Measurements from ENCODE around the gene CLSTN1.

The CLSTN1 gene

DNA sequence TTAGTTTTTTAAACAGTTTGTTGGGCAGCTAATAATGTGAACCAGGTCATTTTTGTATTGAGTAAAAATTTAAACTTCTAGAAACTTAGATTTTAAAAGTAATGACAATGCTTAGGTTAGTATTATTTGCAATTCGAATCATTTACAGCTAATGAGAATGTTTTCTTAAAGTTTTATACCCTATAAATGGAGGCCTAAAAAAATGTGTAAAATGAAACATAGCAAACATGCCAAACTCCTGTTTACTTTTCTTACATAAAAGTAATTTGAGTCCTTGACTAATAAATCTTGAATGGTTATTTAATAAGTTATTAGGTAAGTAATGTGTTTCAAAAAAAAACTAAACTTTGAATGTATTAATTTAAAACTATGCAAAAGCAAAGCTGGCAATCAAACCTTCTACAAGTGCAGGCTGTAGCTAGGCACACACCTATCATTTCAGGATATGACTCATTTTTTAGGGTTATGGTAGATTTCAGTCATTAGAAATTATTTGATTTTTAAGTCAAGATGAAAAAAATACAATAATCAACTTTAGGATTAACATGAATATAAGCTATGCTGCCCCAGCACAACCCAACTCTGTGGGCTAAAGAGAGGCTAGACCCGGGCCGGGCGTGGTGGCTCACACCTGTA, 41.5 kb downstream of the CLSTN1 start:
- DNase-seq, result no peak
- H3K27me3 ChIP-seq (replicated peaks in 2 of 5; ENCODE audit: control insufficient read depth in 4 of 5, insufficient read depth in 5 of 5, low read length in 4 of 5), result no peaks in the 10 kb centered on the region
- peaks cover 0 to 4% (median 0%) of the 10 kb centered on the region in 4 experiments for H3K36me3 ChIP-seq (ENCODE audit: control insufficient read depth in 4 of 4, insufficient read depth in 4 of 4, low read length in 3 of 4)
- POLR2A ChIA-PET, result interaction anchor here (0.7 kb wide), 1 partner anchor 9 kb away, joined by 3 read pairs; no protein-coding TSS in a partner anchor
- CTCF ChIA-PET, result interaction anchor here (1.0 to 10.5 kb wide), 7 partner anchors 12 to 100 kb away, joined by 3 to 321 read pairs (median 3); no protein-coding TSS in a partner anchor
- no peak overlapping the region for H3K27ac ChIP-seq (ENCODE audit: insufficient read depth in 1 of 2, low read depth in 1 of 2, low read length in 2 of 2, poor library complexity in 1 of 2, severe bottlenecking in 2 of 2)
- 100% methylated on average over 3 of the region's 4 CpGs for WGBS (ENCODE audit: insufficient coverage)
- H3K4me1 ChIP-seq (ENCODE audit: control extremely low read depth in 1 of 4, control insufficient read depth in 4 of 4, insufficient read depth in 4 of 4, low read length in 3 of 4), result peaks cover 0 to 3% (median 0%) of the 10 kb centered on the region in 4 experiments
- H3K9me3 ChIP-seq (ENCODE audit: control extremely low read depth in 1 of 5, control insufficient read depth in 4 of 5, insufficient read depth in 2 of 5, low read depth in 1 of 5, low read length in 4 of 5), result no peaks in the 10 kb centered on the region
- H3K4me3 ChIP-seq (ENCODE audit: control insufficient read depth in 1 of 7, extremely low read depth in 1 of 7, insufficient read depth in 4 of 7, low read depth in 2 of 7, low read length in 6 of 7), result no peak overlapping the region

DNA sequence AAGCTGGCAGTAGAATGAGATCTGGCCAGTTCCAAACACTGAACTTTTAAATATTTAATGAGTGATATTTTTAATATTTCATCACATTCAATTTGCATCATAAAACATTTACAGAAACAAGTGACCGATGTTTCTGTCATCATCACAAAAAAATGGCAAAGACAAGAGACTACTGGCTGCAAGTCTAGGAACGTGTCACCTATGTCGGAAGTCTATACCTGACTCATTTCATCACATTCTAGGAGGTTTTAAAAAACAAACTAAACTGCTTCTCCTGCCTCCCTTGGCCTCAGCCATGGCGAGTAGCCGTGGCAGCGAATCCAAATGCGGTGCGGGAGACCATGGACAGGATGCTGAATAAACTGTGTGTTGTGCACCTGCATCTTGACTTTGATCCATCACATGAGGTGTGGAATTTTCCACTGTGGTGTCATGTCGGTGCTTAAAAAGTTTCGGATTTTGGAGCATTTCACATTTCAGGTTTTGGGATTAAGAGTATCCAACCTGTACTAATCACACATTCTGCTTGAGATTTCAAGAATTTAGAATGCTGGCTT, 43.1 kb downstream of the CLSTN1 start:
- Histone ChIP-seq H3K27ac (ENCODE audit: insufficient read depth in 1 of 2, low read depth in 1 of 2, low read length in 2 of 2, poor library complexity in 1 of 2, severe bottlenecking in 2 of 2) (no peak overlapping the region), H3K36me3 (ENCODE audit: control insufficient read depth in 4 of 4, insufficient read depth in 4 of 4, low read length in 3 of 4) (peaks cover 0 to 4% (median 0%) of the 10 kb centered on the region in 4 experiments), H3K4me3 (ENCODE audit: control insufficient read depth in 1 of 7, extremely low read depth in 1 of 7, insufficient read depth in 4 of 7, low read depth in 2 of 7, low read length in 6 of 7) (no peak overlapping the region), H3K27me3 (replicated peaks in 2 of 5; ENCODE audit: control insufficient read depth in 4 of 5, insufficient read depth in 5 of 5, low read length in 4 of 5) (no peaks in the 10 kb centered on the region), H3K9me3 (ENCODE audit: control extremely low read depth in 1 of 5, control insufficient read depth in 4 of 5, insufficient read depth in 2 of 5, low read depth in 1 of 5, low read length in 4 of 5) (no peaks in the 10 kb centered on the region), H3K4me1 (ENCODE audit: control extremely low read depth in 1 of 4, control insufficient read depth in 4 of 4, insufficient read depth in 4 of 4, low read length in 3 of 4) (no peaks in the 10 kb centered on the region)
- DNase-seq, result no peak
- CTCF ChIA-PET, result interaction anchor here (1.2 to 10.5 kb wide), 2 partner anchors 87 to 134 kb away, joined by 5 to 321 read pairs; no protein-coding TSS in a partner anchor
- POLR2A ChIA-PET, result no interaction called here
- 100% methylated on average over 7 of the region's 10 CpGs for WGBS (ENCODE audit: insufficient coverage)

DNA sequence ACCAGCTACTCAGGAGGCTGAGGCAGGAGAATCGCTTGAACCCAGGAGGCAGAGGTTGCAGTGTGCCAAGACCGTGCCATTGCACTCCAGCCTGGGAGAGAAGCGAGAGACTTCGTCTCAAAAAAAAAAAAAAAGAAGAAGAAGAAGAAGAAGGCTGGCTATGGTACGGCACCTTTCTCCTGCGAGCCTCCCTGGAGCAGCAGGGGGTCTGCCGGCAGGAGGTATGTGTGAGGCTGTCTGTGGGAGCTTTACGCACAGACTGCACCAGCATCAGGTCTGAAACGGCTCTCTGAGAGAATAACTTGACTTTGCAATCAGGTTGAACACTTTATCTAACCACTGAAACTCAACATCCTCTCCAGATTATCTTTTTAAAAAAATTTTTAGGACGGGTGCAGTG, 44.9 kb downstream of the CLSTN1 start:
- no peak overlapping the region for H3K27ac ChIP-seq (ENCODE audit: insufficient read depth in 1 of 2, low read depth in 1 of 2, low read length in 2 of 2, poor library complexity in 1 of 2, severe bottlenecking in 2 of 2)
- POLR2A ChIA-PET, result no interaction called here
- CTCF ChIA-PET, result interaction anchor here (0.6 to 10.5 kb wide), 3 partner anchors 9 to 146 kb away, joined by 3 to 321 read pairs (median 4); no protein-coding TSS in a partner anchor
- no peak for DNase-seq
- H3K4me3 ChIP-seq (ENCODE audit: control insufficient read depth in 1 of 7, extremely low read depth in 1 of 7, insufficient read depth in 4 of 7, low read depth in 2 of 7, low read length in 6 of 7), result no peak overlapping the region
- peaks cover 0 to 4% (median 0%) of the 10 kb centered on the region in 4 experiments for H3K36me3 ChIP-seq (ENCODE audit: control insufficient read depth in 4 of 4, insufficient read depth in 4 of 4, low read length in 3 of 4)
- H3K4me1 ChIP-seq (ENCODE audit: control extremely low read depth in 1 of 4, control insufficient read depth in 4 of 4, insufficient read depth in 4 of 4, low read length in 3 of 4), result no peaks in the 10 kb centered on the region
- H3K9me3 ChIP-seq (ENCODE audit: control extremely low read depth in 1 of 5, control insufficient read depth in 4 of 5, insufficient read depth in 2 of 5, low read depth in 1 of 5, low read length in 4 of 5), result no peaks in the 10 kb centered on the region
- WGBS (ENCODE audit: insufficient coverage), result 95% methylated on average over 9 of the region's 10 CpGs
- no peaks in the 10 kb centered on the region for H3K27me3 ChIP-seq (replicated peaks in 2 of 5; ENCODE audit: control insufficient read depth in 4 of 5, insufficient read depth in 5 of 5, low read length in 4 of 5)

- no peak for DNase-seq
- ChIA-PET POLR2A (interaction anchor here (0.7 kb wide), 1 partner anchor 164 kb away, joined by 3 read pairs; no protein-coding TSS in a partner anchor), CTCF (interaction anchor here (0.7 to 1.3 kb wide), 3 partner anchors 10 to 250 kb away, joined by 3 read pairs; no protein-coding TSS in a partner anchor)
Observed at GRCh38 chr1:9776685-9777084, 47.1 kb downstream of the CLSTN1 start.

GRCh38 chr1:9774712-9775679, 48.8 kb downstream of the CLSTN1 start:
- Histone ChIP-seq H3K9me3 (ENCODE audit: control extremely low read depth in 1 of 5, control insufficient read depth in 4 of 5, insufficient read depth in 2 of 5, low read depth in 1 of 5, low read length in 4 of 5) (no peaks in the 10 kb centered on the region), H3K27ac (ENCODE audit: insufficient read depth in 1 of 2, low read depth in 1 of 2, low read length in 2 of 2, poor library complexity in 1 of 2, severe bottlenecking in 2 of 2) (no peak overlapping the region), H3K4me1 (ENCODE audit: control extremely low read depth in 1 of 4, control insufficient read depth in 4 of 4, insufficient read depth in 4 of 4, low read length in 3 of 4) (no peaks in the 10 kb centered on the region), H3K36me3 (ENCODE audit: control insufficient read depth in 4 of 4, insufficient read depth in 4 of 4, low read length in 3 of 4) (peaks cover 5 to 17% (median 13%) of the 10 kb centered on the region in 4 experiments), H3K4me3 (ENCODE audit: control insufficient read depth in 1 of 7, extremely low read depth in 1 of 7, insufficient read depth in 4 of 7, low read depth in 2 of 7, low read length in 6 of 7) (no peak overlapping the region), H3K27me3 (replicated peaks in 2 of 5; ENCODE audit: control insufficient read depth in 4 of 5, insufficient read depth in 5 of 5, low read length in 4 of 5) (no peaks in the 10 kb centered on the region)
- ChIA-PET CTCF (interaction anchor here (1.2 kb wide), 1 partner anchor 94 kb away, joined by 3 read pairs; no protein-coding TSS in a partner anchor), POLR2A (no interaction called here)
- 97% methylated on average over 17 of the region's 20 CpGs for WGBS (ENCODE audit: insufficient coverage)
- DNase-seq, result no peak

More at GRCh38 chr1:9776685-9777084, 47.1 kb downstream of the CLSTN1 start:
- no peak overlapping the region for H3K27ac ChIP-seq (ENCODE audit: insufficient read depth in 1 of 2, low read depth in 1 of 2, low read length in 2 of 2, poor library complexity in 1 of 2, severe bottlenecking in 2 of 2)
- WGBS (ENCODE audit: insufficient coverage), result 92% methylated on average over 2 of the region's 2 CpGs
- no peak overlapping the region for H3K4me3 ChIP-seq (ENCODE audit: control insufficient read depth in 1 of 7, extremely low read depth in 1 of 7, insufficient read depth in 4 of 7, low read depth in 2 of 7, low read length in 6 of 7)
- H3K9me3 ChIP-seq (ENCODE audit: control extremely low read depth in 1 of 5, control insufficient read depth in 4 of 5, insufficient read depth in 2 of 5, low read depth in 1 of 5, low read length in 4 of 5), result no peaks in the 10 kb centered on the region
- no peaks in the 10 kb centered on the region for H3K4me1 ChIP-seq (ENCODE audit: control extremely low read depth in 1 of 4, control insufficient read depth in 4 of 4, insufficient read depth in 4 of 4, low read length in 3 of 4)
- H3K36me3 ChIP-seq (ENCODE audit: control insufficient read depth in 4 of 4, insufficient read depth in 4 of 4, low read length in 3 of 4), result peaks cover 4 to 15% (median 13%) of the 10 kb centered on the region in 4 experiments
- no peaks in the 10 kb centered on the region for H3K27me3 ChIP-seq (replicated peaks in 2 of 5; ENCODE audit: control insufficient read depth in 4 of 5, insufficient read depth in 5 of 5, low read length in 4 of 5)

- H3K27me3 ChIP-seq (replicated peaks in 2 of 5; ENCODE audit: control insufficient read depth in 4 of 5, insufficient read depth in 5 of 5, low read length in 4 of 5), result no peaks in the 10 kb centered on the region
- 84% methylated on average over 6 of the region's 10 CpGs for WGBS (ENCODE audit: insufficient coverage)
- peak in 1 of 3 donors; percentile 37 for DNase-seq
- no peak overlapping the region for H3K27ac ChIP-seq (ENCODE audit: insufficient read depth in 1 of 2, low read depth in 1 of 2, low read length in 2 of 2, poor library complexity in 1 of 2, severe bottlenecking in 2 of 2)
- H3K9me3 ChIP-seq (ENCODE audit: control extremely low read depth in 1 of 5, control insufficient read depth in 4 of 5, insufficient read depth in 2 of 5, low read depth in 1 of 5, low read length in 4 of 5), result no peaks in the 10 kb centered on the region
- CTCF ChIA-PET, result interaction anchor here (1.0 kb wide), 2 partner anchors 9 to 12 kb away, joined by 3 read pairs; no protein-coding TSS in a partner anchor
- no peaks in the 10 kb centered on the region for H3K4me1 ChIP-seq (ENCODE audit: control extremely low read depth in 1 of 4, control insufficient read depth in 4 of 4, insufficient read depth in 4 of 4, low read length in 3 of 4)
- peaks cover 5 to 17% (median 11%) of the 10 kb centered on the region in 4 experiments for H3K36me3 ChIP-seq (ENCODE audit: control insufficient read depth in 4 of 4, insufficient read depth in 4 of 4, low read length in 3 of 4)
- no peak overlapping the region for H3K4me3 ChIP-seq (ENCODE audit: control insufficient read depth in 1 of 7, extremely low read depth in 1 of 7, insufficient read depth in 4 of 7, low read depth in 2 of 7, low read length in 6 of 7)
- POLR2A ChIA-PET, result no interaction called here
Observed at GRCh38 chr1:9770298-9770697, 53.5 kb downstream of the CLSTN1 start.

Data from common myeloid progenitor, CD34-positive (primary cell).